NCI-H1105 treated with DMSO at 0.1 percent for 48 hours (cell line): ENCODE measurements around the gene DIDO1.

Source experiments
- DNase-seq: peaks from one replicate; lab custom pipeline; 2025; lab: John Stamatoyannopoulos, UW

The DIDO1 gene

DNA sequence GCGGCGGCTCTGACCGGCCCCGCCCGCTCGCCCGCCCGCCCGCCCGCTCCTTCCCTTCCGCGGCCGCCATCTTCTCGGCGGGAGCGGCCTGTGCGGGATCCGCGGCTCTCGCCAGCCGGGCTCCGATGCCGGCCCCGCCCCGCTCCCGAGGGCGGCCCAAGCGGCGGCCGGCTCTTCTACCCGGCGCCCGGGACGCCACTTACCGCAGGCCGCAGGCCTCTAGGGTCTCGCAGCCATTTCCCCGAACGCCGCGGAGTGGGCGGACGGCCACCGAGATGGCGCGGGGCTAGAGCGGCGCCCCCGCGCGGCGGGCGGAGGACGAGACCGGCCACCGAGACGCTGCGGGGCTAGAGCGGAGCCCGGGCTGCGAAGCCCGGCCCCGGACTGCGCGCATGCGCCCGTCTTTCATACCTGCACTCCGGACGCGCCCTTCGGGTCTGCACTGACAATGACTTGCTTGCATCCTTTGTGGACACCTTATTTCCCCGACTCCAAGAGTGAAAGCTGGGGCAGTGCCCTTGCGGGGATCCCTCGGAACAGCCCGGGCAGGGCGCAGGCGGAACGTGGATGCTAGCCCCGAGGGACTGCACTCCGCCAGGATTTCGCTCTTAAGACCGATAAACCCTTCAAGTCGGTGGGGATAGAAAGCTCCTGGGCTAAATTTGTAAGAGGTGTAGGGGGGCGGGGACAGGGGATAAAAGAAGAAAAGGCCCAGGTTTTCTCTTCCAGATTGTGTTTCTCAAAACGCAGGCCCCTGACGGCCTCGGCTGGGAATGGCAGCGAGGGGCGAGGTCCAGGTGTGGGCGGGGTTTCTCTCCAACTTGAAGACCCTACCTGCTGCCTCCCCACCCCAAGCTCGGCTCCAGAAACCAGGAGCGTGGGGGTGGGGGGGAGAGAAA, at the start of gene DIDO1:
DIDO1 (minus strand) TSS at position 277 of the 899 bp plus-strand sequence.
- DNase-seq: peak; percentile 89

DNA sequence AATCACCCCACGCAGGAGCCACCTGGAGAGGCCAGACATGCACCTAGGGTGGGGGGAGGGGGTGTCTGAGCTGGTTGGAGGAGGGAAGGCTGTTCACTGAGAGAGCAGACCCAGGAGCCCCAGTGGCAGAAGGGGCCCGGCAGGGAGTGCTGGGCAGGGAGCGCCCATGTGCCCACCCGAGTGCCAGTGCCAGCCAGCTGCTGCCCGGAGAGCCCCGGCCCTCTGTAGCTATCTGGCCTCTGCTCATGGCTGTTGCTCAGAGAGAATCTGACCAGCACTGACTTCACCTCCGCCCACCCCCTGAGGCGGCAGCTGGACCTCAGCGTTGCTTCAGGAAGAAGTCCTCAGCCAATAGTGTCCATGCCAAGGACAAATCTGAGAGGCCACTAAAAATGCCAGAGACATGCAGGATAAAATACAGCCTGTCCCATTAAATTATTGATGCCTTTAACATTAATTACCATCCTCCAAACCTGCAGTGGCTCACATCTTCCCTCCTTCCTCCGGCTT, 49.0 kb upstream of the DIDO1 start:
- no peak for DNase-seq

DNA sequence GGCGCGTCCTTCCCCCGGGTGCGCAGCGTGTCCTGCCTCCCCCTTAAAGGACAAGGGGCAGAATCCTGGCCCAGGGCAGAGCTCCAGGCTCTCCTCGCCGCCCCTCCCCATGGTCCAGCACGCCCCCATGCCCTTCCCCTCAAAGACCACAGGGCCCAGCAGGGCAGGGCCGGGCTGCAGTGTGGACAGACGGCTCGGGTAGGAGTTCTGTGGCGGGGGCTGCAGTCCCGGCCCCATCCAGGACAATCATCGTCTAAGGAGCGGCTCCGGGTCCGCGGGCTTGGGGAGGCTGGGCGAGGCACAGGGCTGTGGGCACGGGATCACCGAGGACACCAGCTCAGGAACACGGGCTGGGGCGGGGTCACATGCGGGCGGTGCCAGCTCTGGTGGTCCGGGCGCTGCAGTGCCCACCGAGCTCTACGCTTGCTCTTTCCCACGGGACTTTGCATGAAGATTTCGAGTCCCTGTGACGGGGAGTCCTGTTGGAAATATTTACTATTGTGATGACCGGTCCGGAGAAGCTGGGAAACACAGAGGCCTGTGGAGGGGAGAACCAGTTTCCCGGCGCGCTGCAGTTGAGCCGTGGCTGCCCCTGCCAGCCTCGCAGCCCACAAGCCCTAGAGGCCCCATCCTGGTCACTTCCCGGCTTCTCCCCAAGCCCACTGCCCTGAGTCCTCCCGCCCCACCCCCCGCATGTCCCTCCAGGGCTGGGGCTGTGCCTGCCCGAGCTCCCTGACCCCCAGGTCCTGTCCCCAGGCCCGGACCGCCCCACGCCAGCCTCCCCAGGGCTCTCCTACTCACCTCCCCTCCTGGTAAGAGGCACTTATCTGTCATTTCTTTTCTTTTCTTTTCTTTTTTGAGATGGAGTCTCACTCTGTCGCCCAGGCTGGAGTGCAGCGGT, 46.8 kb upstream of the DIDO1 start:
- no peak for DNase-seq

DNA sequence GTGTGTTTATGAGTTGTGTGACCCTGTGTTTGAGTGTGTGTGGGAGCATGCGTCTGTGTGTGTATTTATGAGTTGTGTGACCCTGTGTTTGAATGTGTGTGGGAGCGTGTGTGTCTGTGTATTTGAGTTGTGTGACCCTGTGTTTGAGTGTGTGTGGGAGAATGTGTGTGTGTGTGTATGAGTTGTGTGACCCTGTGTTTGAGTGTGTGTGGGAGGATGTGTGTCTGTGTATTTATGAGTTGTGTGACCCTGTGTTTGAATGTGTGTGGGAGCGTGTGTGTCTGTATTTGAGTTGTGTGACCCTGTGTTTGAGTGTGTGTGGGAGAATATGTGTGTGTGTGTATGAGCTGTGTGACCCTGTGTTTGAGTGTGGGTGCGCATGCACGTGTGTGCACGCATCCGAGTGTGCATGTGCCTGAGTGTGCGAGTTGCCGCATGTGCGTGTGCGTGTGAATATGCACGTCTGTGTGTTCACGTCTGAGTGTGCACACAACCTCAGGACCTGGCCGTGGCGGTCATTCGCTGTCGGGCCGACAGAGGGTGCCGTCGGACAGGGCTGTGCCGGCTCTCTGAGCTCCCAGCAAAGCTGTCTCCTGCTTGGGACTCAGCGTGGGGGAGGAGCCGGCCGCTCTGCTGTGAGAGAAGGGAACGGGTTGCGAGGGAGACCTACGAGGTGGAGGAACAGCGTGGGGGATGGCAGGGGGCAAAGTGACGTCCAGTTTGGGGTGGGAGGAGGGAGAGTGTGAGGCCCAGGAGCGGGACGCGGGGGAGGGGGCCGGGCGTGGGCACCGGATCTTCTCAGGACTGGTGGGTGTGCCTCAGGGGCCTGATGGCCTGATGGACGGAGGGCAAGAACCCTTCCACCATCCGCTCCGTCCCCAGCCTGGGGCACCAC, 45.9 kb upstream of the DIDO1 start:
- peak; percentile 69 for DNase-seq

DNA sequence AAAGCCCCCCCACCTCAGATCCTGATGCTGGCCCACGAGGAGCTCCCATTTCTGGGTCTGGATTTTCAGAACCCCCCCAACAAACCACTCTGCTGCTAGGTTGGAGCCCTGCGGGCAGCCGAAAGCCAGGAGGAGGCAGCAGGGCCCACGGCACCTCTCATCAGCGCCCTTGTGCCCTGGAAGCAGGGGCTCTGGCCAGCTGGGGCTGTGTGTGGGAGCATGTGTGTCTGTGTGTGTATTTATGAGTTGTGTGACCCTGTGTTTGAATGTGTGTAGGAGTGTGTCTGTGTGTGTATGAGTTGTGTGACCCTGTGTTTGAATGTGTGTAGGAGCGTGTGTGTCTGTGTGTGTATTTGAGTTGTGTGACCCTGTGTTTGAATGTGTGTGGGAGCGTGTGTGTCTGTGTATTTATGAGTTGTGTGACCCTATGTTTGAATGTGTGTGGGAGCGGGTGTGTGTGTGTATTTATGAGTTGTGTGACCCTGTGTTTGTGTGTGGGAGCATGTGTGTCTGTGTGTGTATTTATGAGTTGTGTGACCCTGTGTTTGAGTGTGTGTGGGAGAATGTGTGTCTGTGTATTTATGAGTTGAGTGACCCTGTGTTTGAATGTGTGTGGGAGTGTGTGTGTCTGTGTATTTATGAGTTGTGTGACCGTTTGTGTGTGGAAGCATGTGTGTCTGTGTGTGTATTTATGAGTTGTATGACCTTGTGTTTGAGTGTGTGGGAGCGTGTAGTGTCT, 45.1 kb upstream of the DIDO1 start:
- DNase-seq: no peak

DNA sequence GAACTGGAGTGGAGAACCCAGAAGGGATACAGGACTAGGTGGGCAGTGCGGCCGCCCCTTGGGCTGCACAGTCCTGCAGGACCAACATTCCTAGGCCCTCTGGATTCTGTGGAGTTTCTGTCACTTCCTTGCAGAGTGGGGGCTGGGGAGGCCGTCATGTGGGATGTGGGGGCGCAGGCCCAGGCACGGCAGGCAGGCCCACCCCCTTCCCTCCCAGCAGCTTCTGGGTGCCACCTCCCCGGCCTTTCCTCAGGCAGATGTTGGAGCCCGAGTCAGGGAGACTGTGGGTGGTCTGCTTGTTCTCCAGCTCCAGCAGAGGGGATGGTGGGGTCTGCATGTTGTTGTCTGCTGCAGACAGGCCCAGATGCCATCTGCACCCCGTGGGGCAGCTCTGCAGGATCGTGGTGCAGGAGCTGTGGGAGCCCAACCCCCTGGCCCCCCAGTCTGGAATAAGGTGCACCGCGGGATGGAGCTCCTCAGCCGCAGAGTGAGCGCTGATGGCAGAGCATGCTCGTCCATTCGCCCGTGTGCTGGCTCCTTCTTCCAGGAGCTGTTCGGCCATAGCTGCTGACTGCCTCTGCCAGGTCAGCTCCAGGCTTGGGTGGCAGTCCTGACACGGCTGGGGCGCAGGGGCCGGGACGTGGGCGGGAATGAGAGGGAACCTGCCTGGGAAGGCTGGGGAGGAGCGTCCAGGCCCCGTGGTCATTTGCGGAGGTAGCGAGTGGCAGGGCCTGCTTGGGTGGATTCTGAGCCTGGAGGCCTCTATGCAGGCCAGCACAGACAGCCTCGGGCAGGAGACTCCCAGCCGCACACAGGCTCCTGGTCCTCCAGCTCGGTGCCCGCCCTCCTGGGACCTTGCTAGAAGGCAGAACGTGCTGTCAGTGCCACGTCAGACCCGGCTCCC, 44.3 kb upstream of the DIDO1 start:
- no peak for DNase-seq

DNA sequence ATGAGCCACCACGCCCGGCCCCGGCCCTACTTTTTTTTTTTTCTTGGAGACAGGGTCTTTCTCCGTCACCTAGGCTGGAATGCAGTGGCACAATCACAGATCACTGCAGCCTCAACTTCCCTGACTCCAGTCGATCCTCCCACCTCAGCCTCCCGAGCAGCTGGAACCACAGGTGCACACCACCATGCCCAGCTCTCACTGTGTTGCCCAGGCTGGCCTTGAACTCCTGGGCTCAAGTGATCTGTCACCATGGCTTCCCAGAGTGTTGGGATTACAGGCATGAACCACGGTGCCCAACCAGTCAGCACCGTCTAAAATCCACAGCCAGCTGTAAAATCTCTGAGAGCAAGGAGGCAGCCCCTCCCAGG, 43.6 kb upstream of the DIDO1 start:
- DNase-seq: no peak

DNA sequence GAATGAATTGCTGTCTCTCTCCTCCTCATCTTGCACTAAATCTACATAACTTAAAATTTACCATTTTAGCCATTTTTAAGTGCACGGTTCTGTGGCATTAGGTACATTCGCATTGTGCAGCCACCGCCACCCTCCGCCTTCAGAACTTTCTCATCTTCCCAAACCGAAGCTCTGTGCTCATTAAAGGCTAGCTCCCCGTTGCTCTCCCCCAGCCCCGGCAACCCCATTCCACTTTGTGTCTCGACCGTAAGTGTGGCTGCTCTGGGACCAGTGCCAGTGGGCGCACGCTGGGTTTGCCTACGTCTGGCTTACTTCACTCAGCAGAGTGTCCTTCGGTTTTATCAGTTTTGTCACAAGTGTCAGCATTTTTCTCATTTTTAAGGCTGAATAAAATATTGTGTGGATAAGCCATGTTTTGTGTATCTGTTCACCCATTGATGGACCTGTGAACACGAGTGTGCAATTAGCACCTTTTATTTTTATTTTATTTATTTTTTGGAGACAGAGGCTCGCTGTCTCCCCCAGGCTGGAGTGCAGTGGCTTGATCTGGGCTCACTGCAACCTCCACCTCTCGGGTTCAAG, 43.0 kb upstream of the DIDO1 start:
- DNase-seq: no peak

DNA sequence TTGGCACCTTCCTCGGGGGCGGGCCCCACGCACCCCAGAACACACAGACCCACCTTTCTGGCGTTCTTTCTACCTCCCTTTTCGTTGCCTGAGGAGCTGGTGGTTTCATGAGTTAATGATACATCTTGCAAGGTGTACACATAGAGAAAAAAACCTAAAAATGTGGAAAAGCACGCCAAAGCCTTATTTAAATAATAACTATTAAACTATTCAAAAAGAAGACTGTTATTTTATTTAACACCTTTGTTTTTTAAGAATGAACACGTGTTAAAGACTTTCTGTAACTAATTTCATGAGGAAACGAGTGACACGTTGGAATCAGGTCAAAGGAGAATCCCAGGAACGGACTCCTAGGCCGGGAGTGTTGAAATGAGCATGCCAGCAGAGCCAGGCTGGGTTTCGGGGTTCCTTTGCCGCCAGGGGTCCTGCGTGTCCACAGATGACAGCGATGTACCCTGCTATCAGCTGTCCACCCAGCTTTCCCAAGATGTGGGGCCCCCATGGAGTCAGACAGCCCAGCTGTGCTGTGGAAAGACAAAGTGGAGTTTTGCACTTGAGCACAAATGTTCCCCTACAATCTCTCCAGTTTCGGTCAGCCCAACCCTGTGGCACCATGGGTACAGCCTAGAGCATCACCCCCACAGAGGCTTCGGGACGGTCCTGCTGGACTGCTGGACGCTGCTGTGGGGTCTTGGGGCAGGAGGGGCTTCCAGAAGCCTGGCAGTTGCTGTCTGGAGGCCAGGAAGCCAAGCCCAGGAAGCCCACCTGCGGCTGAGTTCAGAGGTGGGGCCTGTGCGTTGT, 42.3 kb upstream of the DIDO1 start:
- DNase-seq: no peak

DNA sequence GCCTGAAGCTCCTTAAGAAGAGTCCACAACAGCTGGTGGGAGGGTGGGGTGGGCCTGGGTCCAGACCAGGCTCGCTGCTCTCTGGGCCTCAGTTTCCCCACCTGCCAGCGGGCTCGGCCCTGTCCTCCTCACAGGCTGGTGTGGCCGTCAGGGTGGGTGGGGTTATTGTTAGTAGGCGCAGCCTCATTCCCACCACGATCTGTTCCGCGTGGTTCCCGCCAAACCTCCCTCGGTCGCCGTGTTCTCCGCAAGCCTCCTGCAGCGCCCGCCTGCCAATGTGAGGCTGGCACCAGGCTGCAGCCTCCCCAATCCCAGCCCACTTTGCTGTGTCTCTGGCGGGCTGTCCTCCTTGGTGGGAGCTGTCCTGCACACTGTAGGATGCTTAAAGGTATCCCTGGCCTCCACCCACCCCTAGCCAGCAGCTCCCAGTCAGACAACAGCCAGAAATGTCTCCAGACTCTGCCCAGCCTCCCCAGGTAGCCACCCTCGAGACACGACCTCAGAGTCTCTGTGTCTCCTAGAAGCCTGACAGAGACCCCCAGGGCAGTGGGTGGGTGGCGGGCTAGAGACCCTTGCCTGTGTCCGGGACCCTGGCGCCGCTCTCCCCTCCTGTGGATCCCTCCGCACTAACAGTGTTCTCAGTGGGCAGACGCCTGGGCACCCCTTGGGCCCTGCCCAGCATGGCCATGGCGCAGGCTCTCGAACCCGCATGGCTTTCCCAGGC, 41.5 kb upstream of the DIDO1 start:
- no peak for DNase-seq

DNA sequence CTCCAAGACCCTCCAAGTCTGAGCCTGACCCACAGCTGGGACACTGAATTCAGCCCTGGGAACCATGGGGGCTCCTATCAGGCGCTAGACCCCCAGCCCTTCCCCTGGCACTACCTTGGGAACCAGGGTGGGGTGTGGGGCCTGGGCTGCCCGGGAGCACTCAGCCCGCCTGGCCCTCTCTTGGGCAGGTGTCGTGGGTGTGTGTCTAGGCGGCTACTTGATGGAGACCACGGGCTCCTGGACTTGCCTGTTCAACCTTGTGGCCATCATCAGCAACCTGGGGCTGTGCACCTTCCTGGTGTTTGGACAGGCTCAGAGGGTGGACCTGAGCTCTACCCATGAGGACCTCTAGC, 40.8 kb upstream of the DIDO1 start:
- no peak for DNase-seq

DNA sequence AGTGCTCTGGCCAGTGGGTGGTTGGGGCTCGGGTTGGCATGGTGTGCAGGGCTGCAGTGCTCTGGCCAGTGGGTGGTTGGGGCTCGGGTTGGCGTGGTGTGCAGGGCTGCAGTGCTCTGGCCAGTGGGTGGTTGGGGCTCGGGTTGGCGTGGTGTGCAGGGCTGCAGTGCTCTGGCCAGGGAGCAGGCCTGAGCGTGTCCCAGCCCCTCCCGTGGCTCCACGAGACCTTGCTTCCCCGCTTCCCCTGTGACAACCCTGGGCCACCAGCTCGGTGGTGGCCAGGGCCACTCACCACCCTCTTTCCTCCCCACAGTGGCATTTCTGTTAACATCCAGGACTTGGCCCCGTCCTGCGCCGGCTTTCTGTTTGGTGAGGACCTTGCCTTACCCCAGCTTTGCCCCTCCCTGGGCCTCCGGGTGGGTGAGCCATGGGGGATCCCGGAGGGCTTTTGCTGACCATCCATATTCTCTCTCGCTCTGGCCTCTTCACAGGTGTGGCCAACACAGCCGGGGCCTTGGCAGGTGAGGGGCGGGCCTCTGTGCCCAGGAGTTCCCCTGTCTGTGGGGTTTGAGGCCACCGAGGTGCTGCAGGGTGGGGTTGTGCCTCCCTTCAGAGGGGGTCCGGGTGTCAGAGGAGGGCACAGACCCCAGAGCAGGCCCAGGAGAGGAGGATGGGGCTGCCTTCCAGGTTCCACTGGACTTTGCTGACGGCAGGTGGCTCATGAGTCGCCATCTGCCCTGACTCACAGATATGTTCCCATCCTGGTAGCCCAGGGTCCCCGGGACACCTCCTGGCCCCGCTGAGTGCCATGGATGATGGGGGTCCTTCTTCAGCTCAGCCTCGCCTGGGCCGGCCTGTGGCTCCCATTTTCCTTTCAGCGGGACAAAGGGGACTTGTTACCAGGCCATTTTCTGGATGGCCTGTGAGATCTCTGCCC, 40.2 kb upstream of the DIDO1 start:
- no peak for DNase-seq

DNA sequence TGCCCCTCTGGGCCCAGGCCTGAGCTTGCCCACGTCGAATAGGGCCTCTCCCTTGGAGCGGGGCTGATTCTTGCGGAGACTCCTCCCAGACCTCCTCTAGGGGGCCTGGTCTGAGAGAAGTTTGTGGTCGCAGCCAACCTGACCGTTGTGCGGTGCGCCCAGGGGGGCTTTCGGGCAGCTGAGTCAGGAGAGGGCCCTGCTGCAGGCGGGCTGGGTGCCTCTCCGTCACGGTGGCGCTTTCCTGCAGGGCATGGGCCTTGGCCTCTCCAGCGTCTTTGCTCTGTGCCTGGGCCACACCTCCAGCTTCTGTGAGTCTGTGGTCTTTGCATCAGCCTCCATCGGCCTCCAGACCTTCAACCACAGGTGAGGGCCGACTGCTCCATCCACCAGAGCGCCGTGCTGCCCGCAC, 39.1 kb upstream of the DIDO1 start:
- no peak for DNase-seq

DNA sequence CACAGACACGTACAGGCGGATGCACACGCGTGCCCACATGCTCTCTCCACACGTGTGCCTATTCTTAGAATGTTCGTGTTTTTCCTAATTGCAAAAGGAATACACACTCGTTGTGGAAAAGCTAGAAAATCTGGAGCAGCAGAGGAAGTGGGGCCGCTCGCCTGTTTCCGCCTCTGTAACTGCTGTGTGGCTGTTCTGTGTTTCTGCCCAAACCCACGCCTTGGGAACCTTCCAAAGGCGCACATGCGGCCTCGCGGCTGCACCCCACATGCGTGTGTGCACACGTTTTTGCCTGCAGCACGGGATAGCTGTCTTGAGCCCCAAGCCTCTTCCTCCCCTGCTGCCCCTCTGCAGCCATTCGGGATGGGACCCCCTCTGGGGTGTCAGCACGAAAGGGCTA, 38.4 kb upstream of the DIDO1 start:
- DNase-seq: no peak

DNA sequence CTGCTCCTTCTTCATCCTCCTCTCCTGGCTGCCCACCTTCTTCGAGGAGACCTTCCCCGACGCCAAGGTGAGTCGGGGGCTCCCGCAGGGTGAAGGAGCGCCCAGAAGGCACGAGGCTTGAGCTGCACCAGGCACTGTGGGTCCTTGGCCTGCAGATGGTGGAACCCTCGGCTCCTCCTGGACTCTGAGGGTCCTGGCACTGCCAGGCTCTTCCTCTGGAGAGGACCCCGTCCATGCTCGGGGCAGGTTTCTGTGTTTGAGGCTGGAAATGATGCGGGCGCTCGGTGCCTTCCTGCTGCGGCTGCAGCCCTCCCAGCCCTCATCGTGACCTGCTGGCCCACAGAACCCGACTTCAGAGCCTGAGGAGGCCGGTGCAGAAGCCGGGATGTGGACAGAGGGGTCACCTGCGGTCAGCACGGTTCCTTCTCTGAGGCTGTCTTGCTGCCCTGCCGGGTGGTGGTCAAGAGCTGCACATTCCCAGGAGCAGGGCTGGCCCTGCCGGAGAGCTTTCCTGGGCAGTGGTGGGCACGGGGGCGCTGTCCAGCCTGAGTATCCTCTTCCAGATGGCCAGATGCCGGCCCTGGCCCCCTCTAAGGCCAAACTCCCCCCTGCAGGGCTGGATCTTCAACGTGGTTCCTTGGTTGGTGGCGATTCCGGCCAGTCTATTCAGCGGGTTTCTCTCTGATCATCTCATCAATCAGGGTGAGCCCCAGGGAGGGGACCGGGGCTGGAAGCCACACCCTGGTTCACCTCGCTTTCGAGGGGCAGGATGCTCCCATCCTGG, 37.5 kb upstream of the DIDO1 start:
- DNase-seq: no peak

DNA sequence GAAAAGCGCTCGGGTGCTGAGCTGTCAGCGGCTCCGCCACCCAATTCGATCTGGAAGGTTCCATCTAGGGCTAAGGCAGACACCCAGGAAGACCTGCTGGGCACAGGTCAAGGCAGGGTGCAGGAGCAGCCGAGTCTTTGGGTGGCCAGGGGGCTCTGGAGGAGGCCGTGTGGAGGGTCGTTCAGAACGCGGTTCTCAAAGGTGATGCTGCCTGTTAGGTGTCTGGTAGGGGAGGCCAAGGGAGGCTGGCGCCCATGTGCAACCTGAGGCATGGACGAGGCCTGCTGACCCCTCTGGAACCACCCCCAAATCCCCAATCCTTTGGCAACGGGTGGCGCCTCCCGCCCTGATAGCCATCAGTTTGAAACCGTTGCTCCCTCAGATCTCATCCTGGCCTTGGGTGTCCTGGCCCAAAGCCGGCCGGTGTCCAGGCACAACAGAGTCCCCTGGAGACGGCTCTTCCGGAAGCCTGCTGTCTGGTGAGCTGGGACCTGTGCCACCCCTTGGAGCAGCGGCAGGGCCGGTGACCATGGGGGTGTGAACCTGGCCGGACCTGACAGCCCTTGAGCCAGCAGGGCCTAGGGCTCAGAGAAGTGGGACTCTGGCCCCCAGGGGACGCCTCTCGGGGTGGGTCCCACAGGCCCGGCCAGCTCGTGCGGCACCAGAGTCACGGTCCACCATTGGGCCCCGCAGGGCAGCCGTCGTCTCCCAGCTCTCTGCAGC, 36.7 kb upstream of the DIDO1 start:
- no peak for DNase-seq
